NCI-H1417 treated with DMSO at 0.1 percent for 48 hours (cell line): ENCODE data around the gene TIGD4.

ENCODE experiments used
- DNase-seq: peaks from one replicate; lab custom pipeline; 2025; lab: John Stamatoyannopoulos, UW

The TIGD4 gene

GRCh38 chr4:152719801-152720556, 59.6 kb downstream of the TIGD4 start:
- DNase-seq: no peak
